Endothelial cell of umbilical vein (primary cell): ENCODE data around the gene GPR68. TPM values are rescaled to one million over a fixed set of nuclear protein-coding genes. Genes with fewer than 3 reads are reported as not detected.

Experiments
- BruUV-seq: library from RNA; stranded (reverse); fragments of 400-500 nt; replicated peaks from 2 replicates; lab custom pipeline; 2021; lab: Mats Ljungman, UMichigan
- CTCF ChIA-PET: fragments of 300-600, 350-600 bp; sonication (Branson Sonifier 250); formaldehyde crosslinking; loops from one replicate; lab custom pipeline; 2021; ENCODE audit warnings: antibody characterized with exemption, inconsistent platforms; lab: Charles Lee
- POLR2A ChIA-PET: fragments of 300-600, 350-600 bp; sonication (Branson Sonifier 250); formaldehyde crosslinking; loops from one replicate; lab custom pipeline; 2021; ENCODE audit warnings: antibody characterized with exemption, inconsistent platforms; lab: Charles Lee
- DNase-seq: peaks from one replicate; pipeline ENCODE4 v3.0.0-alpha.2; 2011; ENCODE audit warnings: low read depth, low spot score
- FAIRE-seq: peaks from 2 replicates; lab custom pipeline; 2011; peaks lifted over from hg19 to GRCh38; lab: Jason Lieb, UNC
- H2AFZ ChIP-seq: 2 replicates; pipeline ENCODE4 v1.6.0; 2012; ENCODE audit warnings: low read depth, low read length, control low read depth, inconsistent platforms
- H3K27ac ChIP-seq: 2 replicates; pipeline ENCODE4 v1.5.1; 2011; ENCODE audit warnings: low read depth, mild to moderate bottlenecking, control low read depth, low read length, moderate library complexity; ENCODE audit not compliant: insufficient read depth
- H3K27me3 ChIP-seq, 2 experiments: 2 replicates each; pipeline versions ENCODE4 v1.6.0 to v1.6.1; 2011; ENCODE audit warnings: low read length in 2 of 2, mixed read lengths in 1 of 2; ENCODE audit not compliant: control insufficient read depth in 2 of 2, insufficient read depth in 2 of 2
- H3K36me3 ChIP-seq, 2 experiments: 2 replicates in 1 of 2; 3 replicates in 1 of 2; pipeline ENCODE4 v1.5.1; 2011; ENCODE audit warnings: low read length in 2 of 2, mild to moderate bottlenecking in 1 of 2, moderate library complexity in 1 of 2; ENCODE audit not compliant: control insufficient read depth in 2 of 2, insufficient read depth in 2 of 2; ENCODE audit errors: extremely low read depth in 1 of 2
- H3K4me1 ChIP-seq: 3 replicates; pipeline ENCODE4 v1.5.1; 2011; ENCODE audit warnings: mild to moderate bottlenecking, low read length; ENCODE audit not compliant: control insufficient read depth, insufficient read depth; ENCODE audit errors: extremely low read depth
- H3K4me2 ChIP-seq: 2 replicates; pipeline ENCODE4 v1.6.1; 2011; ENCODE audit warnings: low read length, control low read depth, mixed read lengths; ENCODE audit not compliant: insufficient read depth
- H3K4me3 ChIP-seq, 3 experiments: fragments of 200-600 bp in 1 of 3; sonication (generic), shearing (Covaris generic) in 1 of 3; replicated peaks in 1 of 3; 2 replicates each; pipeline ENCODE4 v1.5.1; 2011 to 2016; ENCODE audit warnings: control low read depth in 3 of 3, low read length in 3 of 3, mild to moderate bottlenecking in 2 of 3, inconsistent platforms in 1 of 3, low read depth in 1 of 3, moderate library complexity in 1 of 3; ENCODE audit not compliant: insufficient read depth in 1 of 3
- H3K79me2 ChIP-seq: 2 replicates; pipeline ENCODE4 v1.6.0; 2012; ENCODE audit warnings: low read length, inconsistent platforms; ENCODE audit not compliant: control insufficient read depth, insufficient read depth
- H3K9ac ChIP-seq: replicated peaks from 2 replicates; pipeline ENCODE3; 2011; ENCODE audit warnings: low read length, control low read depth; ENCODE audit not compliant: insufficient read depth; ENCODE audit errors: extremely low read depth
- H3K9me1 ChIP-seq: replicated peaks from 3 replicates; pipeline ENCODE4 v1.6.0; 2011; ENCODE audit warnings: mild to moderate bottlenecking, low read length; ENCODE audit not compliant: control insufficient read depth, insufficient read depth; ENCODE audit errors: extremely low read depth
- H3K9me3 ChIP-seq: replicated peaks from 2 replicates; pipeline ENCODE4 v1.5.1; 2012; ENCODE audit warnings: low read length, inconsistent platforms; ENCODE audit not compliant: control insufficient read depth, insufficient read depth
- H4K20me1 ChIP-seq: replicated peaks from 2 replicates; pipeline ENCODE3; 2011; ENCODE audit warnings: mild to moderate bottlenecking, low read length; ENCODE audit not compliant: control insufficient read depth, insufficient read depth; ENCODE audit errors: extremely low read depth
- CTCF ChIP-seq, 2 donors: IDR thresholded peaks; 1 replicate in 1 of 2; 2 replicates in 1 of 2; pipeline ENCODE4 v1.5.1; 2011; ENCODE audit warnings: low read length in 2 of 2, mild to moderate bottlenecking in 2 of 2, moderate library complexity in 2 of 2, control low read depth in 1 of 2, inconsistent platforms in 1 of 2, low read depth in 1 of 2; ENCODE audit not compliant: insufficient read depth in 1 of 2; ENCODE audit errors: extremely low read depth in 1 of 2
- EZH2 ChIP-seq: IDR thresholded peaks from 2 replicates; pipeline ENCODE4 v1.6.1; 2012; ENCODE audit warnings: borderline replicate concordance, low read depth, mild to moderate bottlenecking, moderate library complexity, low read length, inconsistent platforms; ENCODE audit not compliant: severe bottlenecking
- JUN ChIP-seq: IDR thresholded peaks from 2 replicates; pipeline ENCODE4 v1.6.1; 2011; ENCODE audit warnings: borderline replicate concordance, low read depth; ENCODE audit not compliant: insufficient read length, insufficient read depth
- MYC ChIP-seq: IDR thresholded peaks from one replicate; pipeline ENCODE4 v1.6.1; 2011; ENCODE audit warnings: mild to moderate bottlenecking, low read depth, low read length
- POLR2AphosphoS5 ChIP-seq: IDR thresholded peaks from 2 replicates; pipeline ENCODE4 v1.6.1; 2012; ENCODE audit warnings: low read depth, mild to moderate bottlenecking, control low read depth, low read length, moderate library complexity; ENCODE audit not compliant: insufficient read depth
- dilution Hi-C: fragments of 300-500 bp; cut with MboI; formaldehyde crosslinking; loops from one replicate; pipeline ENCODE4 v1.15.0; 2019; ENCODE audit warnings: low sequenced_read_pairs; ENCODE audit not compliant: extremely low pct_ligation_motif_present
- intact Hi-C: fragments of 100-400 bp; cut with micrococcal nuclease; formaldehyde crosslinking; loops from one replicate; pipeline ENCODE4 v1.10.0; 2022
- polyA plus RNA-seq, 4 experiments: library from polyadenylated mRNA; depleted of rRNA in 3 of 4; stranded (reverse) in 3 of 4; unstranded in 1 of 4; fragments of >200 nt; gene quantifications; 2 replicates each; pipeline versions ENCODE4 v1.2.1 to v1.2.3, GENCODE V29; 2011 to 2012; ENCODE audit warnings: missing spikeins in 1 of 4
- total RNA-seq: library from RNA; stranded (reverse); gene quantifications from 2 replicates; pipeline ENCODE4 v1.2.3, GENCODE V29; 2021

Gene GPR68
- total and polyA plus RNA-seq, 2 donors (not counting 3 experiments of a cell fraction or from before 2014, with no cell fraction given), result 0.24 to 0.36 TPM

GRCh38 chr14:91283666-91284065, 39.2 kb upstream of the GPR68 start:
- FAIRE-seq (no peak), DNase-seq (no peak)
- Histone ChIP-seq H3K9me1 (no peaks in the 10 kb centered on the region), H3K27me3 (no peaks in the 10 kb centered on the region), H3K4me3 (no peak overlapping the region), H3K4me1 (no peaks in the 10 kb centered on the region), H3K36me3 (peaks cover 5 to 28% of the 10 kb centered on the region in 2 experiments), H3K9ac (no peak overlapping the region), H4K20me1 (no peaks in the 10 kb centered on the region), H3K79me2 (no peaks in the 10 kb centered on the region), H3K27ac (no peak overlapping the region), H3K9me3 (no peaks in the 10 kb centered on the region), H2AFZ (no peak overlapping the region), H3K4me2 (no peak overlapping the region)
- POLR2A ChIA-PET, result no interaction called here
- intact Hi-C loops, result no loop called here
- no TSS peak for BruUV-seq
- dilution Hi-C loops, result loop anchor here (25.0 kb wide), 1 partner anchor 371 kb away; no protein-coding TSS in a partner anchor
- no peak for TF ChIP-seq JUN
- TF ChIP-seq MYC, result no peak
- no peak for TF ChIP-seq CTCF (IDR thresholded peaks at IDR 0.05; ENCODE audit: extremely low read depth in 1 of 2, insufficient read depth in 1 of 2, low read depth in 1 of 2, low read length in 2 of 2)
- no peak for TF ChIP-seq POLR2AphosphoS5
- TF ChIP-seq EZH2, result no peak
- CTCF ChIA-PET, result interaction anchor here (0.9 to 8.8 kb wide), 3 partner anchors 81 to 381 kb away, joined by 3 to 220 read pairs (median 3); no protein-coding TSS in a partner anchor
